ENCODE data around the gene ADNP.

Gene ADNP

DNA sequence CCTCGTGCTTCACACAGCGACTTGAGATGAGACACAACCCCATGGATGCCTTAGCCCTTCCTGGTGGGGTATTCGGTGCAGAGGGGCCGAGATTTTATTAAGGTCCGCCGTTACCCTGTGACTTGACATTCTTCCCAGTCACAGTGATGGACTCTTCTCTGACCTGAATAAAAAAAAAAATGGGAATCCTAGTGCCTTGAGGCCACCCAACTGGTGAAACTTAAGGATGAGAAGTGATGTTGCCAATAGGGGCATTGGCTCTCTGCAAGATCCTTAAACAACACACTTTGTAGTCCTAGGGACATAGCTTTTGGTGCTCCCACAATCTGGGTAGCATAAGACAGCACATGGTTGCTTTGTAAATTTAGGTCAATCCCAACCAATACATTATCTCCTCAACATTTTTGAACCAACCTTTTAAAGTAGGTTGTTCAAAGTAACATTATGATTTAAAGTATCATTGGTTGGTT is 814 bp upstream of the ADNP start:
- no peak for DNase-seq

DNA sequence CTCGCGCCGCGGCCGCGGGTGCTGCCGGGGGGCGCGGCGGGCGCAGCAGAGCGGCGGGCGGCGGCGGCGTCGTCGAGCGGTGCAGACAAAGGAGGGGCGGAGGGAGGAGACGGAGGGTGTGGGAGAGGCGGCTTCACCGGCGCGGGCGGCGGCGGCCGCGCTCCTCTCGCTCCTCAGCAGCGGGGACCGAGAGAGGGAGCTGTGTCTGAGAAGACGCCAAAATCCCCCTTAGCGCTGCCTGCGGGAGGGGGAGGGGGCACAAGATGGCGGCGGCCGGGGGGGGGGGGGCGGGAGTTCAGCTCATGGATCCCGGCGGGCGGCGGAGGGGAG is 296 bp downstream of the ADNP start:
- peak; percentile 73 for DNase-seq

DNA sequence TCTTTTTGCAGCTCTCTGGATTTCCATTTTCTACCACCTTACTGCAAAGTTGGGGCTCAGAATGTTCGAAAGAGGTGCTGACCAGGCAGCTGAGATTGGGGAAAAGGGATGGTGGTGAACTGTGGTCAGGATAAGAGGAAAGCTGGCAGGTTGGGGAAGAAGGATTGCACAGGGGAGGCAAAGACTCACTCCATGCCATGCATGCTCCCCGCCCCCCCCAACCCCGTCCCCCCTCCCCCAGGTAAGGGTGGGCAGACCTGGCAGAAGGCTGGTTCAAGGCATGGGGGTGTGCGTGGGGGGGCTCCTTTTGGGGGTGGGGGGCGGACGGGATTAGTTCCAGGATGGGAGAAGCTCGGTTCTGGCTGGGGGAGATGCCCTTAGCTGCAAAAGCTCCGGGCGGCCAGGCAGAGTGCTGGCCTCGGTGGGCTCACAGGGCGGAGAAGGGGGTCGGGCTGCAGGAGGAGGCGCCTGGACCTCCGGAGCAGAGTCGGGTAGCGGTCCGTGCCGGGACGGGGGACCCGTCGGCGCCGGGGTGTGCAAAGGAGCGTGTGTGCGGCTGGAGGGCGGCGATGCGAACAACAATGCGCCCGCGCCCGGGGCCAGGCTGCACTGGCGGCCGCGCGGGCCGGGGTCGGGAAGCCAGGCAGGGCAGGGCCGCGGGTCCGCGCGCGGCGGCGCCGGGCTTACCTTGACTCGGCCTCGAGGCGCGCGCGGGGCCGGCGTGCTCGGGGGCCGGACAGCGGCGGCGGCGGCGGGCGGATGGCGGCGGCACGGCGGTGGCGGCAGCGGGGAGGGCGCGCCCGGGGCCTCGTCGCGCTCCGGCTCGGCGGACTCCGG is 880 bp downstream of the ADNP start:
- DNase-seq: peak; percentile 3

DNA sequence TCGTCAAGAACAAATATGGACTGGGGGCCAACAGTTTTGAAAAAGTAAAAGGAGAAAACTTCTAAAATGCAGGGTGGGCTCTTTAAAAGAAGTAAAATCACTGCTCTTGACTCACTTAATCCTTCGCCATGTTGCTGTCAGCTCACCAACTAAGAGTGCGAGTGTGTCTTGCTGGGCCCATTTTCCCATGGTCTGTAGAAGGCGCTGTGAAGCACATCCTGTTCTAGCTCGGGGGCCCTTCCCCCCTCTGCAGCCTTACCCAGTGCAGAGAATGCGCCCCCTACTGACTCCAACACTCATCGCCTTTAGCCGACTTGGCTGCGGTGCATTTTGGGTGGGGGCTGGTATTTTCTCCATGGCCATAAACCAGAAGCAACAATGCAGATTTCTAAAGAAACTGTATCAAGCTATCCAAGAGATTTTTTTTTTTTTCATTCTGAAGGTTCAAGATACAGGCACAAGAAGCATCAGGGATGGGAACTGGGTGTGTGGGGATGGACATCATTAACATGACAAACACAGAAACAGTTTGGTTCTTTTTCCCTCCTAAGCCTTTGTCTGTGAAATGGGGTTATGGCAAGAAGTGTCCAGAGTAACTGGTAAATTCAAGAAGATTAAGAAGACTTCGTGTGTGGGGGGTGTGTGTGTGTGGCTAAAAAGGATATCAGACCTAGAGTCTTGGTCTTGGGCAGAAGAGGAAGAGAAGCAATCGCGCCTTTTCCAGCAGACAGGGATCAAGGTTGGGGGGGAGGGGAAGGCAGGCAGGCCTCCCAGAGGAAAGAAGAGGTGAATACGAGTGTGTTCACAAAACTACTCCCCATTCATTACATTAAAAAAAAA is 1.7 kb downstream of the ADNP start:
- DNase-seq: peak; percentile 88

DNA sequence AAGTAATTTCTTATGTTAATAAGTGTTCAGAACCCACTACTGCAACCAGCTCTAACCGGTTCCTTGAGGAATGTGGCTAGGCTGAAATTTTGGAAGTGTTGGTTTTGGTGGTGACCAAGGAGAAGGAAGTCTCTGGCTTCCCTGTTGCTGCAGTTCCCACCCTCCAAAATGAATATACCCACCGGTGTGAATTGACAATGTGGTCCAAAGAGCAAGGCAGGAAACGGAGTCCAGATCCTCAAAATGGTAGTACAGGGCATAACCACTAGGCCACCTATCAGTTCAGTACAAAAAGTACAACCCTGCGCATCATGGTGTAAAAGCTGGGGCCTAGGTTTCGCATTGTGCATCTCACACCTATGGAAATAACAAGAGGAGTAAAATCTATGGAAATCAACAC is 2.8 kb downstream of the ADNP start:
- DNase-seq: no peak

DNA sequence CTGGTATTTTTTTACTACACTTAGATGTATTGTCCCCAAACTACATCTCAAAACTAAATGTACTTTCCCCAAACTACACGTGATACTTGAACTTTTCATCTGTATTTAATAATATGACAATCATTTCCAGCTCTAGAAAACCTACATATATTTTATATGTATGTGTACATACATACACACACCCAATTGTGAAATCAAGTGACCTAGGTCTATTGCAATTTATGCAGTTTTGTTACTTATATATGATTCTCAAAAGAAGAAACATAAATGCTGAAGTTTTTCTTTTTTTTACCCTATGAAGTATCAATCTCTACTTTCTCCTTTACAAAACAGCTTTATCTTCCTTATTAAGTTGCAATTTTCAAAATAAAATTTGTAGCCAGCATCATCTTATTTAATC is 4.7 kb downstream of the ADNP start:
- no peak for DNase-seq

DNA sequence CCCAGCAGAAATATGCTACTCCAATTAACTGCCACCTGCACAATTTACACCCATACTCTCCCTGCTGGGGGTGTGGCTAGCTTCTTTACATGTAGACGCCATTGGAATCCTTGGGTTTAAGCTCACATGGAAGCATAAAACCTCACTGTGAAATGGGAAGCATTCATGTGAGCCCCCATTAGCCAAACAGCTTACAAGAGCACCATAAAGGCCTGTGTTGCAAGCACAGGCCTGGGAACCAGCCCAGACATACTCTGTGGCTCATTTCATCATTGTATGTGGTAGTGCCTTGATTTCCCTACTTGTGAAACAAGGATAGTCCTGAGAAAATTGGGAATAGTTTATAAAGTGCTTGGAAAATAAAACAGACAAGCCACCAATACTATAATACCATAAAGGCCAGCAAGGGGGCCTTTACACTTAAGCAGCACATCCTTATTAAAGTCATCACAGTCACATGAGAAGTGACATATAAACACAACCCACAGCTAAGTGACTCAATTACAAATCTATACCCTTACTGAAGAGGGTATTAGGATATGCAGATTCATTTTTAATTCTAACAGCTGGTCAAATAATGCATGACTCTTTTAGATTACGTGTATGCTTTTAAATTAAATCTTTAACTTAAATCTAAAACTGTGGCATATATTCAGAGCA is 6.8 kb downstream of the ADNP start:
- DNase-seq: no peak

DNA sequence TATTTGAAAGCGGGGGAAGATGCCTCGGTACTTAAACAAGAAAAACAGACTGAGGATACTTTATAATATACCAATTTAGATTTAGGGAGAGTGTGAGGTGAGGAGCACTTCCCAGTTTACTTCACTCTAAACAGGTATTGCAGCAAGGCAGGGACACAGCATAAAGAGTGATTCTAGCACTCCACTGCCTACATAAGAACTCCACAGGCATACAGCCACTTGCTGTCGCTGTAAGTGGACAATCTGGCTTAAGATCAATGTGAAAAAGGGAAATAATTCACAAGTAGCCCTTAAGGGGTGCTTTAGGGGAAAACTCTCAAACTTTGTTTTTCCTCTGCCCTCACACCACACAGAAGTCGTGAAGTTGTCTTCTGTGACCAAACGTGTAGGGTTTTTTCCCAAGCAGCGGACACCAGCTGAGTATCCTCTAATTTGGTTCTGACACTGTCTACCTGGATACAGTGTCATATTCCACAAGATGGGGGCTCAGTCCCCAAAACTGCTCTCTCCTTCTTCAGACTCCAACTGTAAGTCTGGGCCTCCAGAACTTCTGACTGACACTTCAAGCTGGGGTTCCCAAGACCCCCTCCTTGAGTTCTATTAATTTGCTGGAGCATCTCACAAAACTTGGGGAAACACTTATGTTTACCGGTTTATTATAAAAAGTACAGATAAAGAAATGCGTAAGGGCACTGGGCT is 9.3 kb downstream of the ADNP start:
- DNase-seq: no peak

DNA sequence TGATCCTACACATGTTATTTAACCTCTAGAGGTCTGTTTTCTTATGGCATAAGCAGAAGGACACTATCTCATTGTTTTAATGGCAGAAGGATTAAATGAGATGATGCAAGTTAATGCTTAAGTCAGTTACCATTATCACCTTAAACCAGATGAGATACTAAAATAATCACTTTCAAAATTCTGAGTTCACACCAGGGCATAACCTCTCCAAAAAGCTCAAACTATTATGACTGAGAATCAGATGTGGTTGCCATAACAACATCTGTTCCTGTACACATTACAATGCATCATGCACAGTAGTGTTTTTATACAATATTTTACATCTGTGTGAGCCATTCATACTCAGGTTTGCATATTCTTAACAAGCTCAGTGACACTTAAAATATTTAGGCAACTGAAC is 10.2 kb downstream of the ADNP start:
- DNase-seq: no peak

DNA sequence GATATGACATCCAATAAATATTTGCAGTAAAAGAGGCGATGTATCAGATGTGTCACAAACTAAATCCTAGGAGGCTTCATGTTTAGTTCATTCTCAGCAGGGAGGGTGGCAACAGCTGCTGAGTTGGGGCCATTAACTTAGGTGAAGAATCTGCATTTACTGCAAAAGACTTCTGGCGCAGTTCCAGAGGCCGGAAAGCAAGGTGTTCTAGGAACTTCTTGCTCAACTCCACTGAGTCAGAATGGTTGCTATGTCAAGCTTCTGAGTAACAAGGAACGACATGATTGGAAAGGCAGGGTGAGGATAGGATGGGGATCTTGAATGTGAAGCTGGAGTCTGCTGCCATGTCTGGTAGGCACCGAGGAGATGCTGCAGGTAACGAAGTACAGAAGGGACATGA is 11.7 kb downstream of the ADNP start:
- no peak for DNase-seq

DNA sequence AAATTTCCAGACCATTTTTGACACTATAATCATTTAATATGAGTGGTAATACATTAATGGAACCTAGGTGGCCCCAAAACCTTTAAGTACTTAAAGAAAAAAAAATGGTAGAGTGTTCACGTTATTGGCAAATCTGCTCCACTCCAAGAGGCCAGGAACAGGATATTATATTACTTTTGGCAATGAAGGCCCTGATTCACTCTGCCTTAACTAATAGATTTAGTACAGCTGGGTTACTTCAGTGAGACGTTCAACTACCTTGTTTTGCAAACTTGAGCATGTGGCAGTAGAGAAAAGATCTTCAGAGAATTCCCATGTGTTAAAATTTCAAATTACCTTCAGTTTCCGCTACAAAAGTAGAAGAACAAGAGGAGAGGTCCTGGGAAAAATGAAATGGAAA is 12.8 kb downstream of the ADNP start:
- no peak for DNase-seq

DNA sequence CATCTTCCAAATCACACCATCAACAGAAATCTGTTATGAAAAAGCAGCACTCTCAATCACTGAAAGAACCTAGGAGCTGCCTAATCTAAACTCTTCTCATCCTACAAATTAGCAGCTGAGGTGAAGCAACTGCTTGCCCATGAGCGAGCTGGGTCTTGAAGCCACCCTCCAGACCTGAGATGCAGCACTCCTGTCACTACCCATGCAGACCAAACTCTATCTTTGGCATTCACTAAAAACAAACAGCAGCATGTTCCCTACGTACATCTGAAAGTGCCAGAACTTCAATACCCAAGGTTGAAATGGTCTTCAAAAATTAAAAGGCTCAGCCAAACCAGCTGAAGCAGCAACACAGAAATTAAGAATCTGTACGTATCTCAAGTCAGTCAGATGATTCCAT is 14.3 kb downstream of the ADNP start:
- no peak for DNase-seq

DNA sequence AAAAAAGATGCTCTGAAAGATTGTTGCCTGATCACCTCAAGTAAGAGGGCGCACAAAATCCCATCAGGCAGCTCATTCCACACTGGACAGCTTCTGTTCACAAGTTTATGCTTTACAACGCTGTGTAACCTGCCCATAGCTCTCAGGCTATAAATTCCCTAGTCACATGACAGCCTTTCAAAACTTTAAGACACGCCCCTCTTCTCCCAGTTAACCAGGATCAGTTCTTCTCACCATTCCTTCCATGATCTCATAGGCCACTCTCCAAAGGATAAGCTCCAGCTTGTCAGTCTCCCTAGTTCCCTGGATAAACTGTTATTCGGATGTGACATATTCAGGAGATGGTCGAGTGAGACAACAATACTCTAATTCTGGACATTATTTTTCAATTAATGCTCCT is 15.0 kb downstream of the ADNP start:
- no peak for DNase-seq

DNA sequence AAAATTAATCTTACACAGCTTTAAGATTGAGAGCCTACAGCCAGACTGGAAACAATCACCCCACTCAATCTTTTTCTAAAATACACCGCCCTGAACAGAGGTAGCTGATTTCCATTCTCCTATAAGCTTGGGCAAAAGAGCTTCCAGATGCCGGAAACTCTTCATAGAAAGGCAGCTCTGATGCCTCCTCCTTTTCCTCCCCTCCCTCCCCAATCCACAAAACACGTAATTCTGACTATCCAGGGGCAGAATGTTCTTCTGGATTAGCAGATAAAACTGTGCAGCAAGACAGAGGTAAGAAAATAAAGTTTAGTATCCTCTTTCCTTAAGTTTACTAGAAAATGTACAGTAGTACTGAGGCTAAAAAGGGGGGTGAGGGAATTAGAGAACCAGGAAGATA is 15.8 kb downstream of the ADNP start:
- DNase-seq: no peak

DNA sequence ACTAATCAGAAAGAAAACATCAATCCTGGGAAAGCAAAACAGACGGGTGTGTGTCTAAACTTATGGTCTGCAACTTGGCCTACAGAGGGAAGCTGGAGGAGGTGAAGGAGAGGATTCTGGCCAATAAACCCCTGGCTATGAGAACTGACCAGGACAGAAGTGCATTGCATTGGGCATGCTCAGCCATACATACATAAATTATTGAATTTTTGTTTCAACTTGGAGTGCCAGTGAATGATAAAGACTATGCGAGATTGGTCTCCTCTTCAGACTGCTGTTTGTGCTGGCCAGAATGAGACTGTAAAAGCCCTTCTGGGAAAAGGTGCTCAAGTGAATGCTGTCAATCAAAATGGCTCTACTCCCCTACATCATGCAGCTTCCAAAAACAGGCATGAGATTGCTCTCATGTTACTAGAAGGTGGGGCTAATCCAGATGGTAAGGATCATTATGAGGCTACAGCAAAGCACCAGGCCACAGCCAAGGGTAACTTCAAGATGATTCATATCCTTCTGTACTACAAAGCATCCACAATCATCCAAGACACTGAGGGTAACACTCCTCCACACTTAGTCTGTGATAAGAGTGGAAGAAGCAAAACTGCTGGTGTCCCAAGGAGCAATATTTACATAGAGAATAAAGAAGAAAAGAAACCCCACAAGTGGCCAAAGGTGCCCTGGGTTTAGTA is 17.4 kb downstream of the ADNP start:
- no peak for DNase-seq

DNA sequence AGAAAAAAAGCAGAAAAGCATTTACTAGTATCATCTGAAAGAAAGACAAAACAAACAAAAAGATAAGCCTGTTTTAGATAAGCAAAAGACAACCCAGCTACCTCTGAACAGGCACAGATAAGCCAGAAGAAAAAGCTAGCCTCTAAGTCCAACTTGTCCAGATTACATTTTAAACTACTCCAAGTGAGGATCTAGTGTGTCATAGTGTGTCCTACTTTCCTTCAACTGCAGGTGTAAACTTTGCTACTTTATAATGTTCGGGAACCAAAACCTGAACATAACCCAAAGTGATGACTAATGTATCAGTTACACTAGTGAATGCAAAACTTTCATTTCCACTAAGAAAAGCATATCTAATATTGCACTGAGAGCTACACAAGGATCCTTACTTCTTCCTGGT is 19.5 kb downstream of the ADNP start:
- DNase-seq: no peak

DNA sequence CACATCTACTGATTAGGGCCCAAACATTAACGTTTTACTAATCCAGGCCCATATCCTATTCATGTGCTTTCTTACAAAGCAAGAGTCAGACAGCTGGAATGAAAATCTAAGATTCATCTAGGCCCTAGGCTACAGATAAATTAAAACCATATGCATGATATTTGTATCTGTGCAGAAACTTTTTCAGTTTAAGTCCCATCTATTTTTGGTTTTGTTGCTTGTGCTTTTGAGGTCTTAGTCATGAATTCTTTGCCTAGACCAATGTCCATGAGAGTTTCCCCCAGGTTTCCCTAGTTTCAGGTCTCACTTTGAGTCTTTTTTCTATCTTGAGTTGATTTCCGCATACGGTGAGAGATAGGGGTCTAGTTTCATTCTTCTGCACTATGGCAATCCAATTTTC is 20.2 kb downstream of the ADNP start:
- DNase-seq: no peak

DNA sequence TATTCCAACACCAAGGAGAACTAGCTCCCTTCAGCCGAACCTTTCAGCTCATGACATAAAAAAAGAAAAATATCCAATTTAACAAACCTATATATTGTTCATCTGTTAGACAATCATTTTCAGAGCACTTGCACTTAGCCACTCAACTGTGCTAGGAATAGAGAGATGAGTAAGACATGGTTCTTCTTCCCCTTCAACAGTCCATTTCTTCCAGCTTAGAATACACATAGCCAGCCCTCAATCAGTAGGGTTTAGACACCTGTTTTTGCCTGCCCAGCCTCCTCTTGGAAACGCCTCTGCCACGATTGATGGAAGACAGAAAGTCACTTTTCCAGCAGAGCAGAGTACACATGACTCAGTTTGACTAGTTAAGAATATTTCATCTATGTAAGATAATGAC is 21.8 kb downstream of the ADNP start:
- DNase-seq: no peak

DNA sequence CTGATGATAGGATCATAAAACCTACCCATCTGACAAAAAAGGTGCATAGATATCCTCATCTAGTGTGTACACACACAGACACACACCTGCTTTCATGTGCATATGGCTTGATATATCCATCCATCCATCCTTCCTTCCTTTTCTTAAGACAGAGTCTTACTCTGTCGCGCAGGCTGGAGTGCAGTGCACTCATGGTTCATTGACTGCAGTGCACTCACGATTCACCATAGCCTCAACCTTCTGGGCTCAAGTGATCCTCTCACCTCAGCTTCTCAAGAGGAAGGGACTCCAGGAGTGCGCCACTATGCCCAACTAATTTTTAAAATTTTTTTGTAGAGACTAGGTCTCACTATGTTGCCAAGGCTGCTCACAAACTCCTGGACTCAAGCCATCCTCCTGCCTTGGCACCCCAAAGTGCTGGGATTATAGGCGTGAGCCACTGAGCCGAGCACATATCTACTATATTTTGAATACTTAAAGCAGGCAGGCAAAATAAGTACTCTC is 27.1 kb downstream of the ADNP start:
- no peak for DNase-seq

DNA sequence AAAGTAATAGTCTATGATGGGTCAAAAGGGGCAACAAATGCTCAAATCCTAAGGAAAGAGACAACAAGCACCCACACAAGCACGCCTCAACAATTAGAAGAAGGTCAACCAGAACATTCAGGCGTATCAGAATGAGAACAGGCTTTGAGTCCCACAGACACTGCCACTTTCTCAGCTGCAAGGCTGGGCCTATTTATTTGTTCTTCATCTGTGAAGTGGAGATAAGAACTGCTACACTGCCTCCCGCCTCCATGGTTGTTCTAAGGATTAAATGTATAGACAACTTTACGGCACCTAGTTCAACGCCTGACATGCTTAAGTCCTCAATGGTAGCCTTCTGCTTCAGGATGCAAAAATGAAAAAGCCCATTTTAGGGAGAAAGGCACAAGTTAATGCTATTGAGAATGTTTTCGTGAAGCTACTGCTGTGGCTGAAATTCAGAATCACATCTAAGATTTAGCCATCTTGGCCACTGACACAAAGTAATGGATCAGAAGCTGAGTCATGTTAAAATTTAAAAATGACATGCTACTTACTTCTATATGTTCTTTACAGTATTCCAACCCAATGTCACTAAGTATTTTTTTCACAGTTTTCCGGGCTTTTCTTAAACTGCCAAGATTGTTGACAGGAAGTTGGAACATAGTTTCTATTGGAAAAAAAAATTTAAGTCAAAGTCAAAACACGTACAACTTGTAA is 27.7 kb downstream of the ADNP start:
- no peak for DNase-seq

DNA sequence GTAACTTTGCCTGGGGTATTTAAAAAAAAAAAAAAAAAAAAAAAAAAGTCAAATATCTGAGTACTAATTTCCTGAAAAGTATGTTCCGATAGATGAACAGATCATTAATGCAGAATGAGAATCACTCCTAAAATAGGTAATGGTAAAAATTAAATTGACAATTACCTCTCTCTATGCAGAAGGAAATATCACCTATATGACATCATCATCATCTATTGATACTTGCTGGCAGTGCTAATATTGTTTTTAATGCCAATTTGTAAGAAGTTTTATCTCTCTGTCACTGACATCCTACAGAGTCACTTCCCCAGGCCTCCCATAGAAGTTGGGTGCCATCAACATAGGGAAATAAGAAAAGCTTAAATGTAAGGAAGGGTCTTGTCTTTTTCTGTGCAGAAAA is 29.9 kb downstream of the ADNP start:
- no peak for DNase-seq

DNA sequence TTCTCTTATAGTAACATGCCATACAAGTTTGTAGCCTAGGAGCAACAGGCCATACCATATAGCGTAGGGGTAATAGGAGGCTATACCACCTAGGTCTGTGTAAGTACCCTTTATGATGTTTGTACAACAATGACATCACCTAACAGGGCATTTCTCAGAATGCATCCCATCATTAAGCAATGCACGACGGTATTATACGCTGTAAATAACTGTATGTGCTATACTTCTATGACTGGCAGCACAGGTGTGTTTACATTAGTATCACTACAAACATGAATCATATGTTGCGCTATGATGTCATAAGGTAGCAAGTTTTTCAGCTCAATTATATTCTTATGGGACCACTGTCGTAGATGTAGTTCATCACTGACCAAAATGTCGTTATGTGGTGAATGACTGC is 31.0 kb downstream of the ADNP start:
- no peak for DNase-seq
